ENCODE results near the gene LRMDA. TPM values are rescaled to one million over a fixed set of nuclear protein-coding genes. Genes with fewer than 3 reads are reported as not detected.
"Not testable (repeated sequence)": the region's sequence is repeated elsewhere in the genome, so short reads cannot be mapped to it uniquely, and the experiment has no call there.

LRMDA gene
- total RNA-seq, 1 donor from 2014 or later = 2.1 TPM

DNA sequence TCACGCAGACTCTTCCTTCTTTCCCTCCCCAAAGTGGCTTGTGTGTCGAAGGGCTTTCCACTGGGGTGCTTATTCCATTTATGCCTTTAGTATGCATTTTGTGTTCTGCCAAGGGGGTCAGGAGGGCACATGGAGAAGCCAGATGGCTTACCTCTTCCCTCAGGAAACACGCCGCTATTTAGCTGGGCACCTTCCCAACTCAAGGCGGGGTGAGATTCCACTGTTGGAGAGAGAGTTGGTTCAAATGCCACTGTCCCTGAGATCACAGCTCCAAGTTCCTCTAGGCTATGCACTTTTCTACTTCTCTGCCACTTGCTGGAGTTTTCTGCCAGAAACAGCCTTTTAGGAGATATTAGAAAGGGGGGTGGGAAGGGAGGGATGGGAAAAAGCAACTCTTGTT is 1091.8 kb downstream of the LRMDA start:
- Mint-ChIP-seq H3K4me3 (ENCODE audit: unreplicated experiment) (no peak overlapping the region), H3K4me1 (ENCODE audit: low read depth, unreplicated experiment) (peaks cover 6% of the 10 kb centered on the region), H3K9me3 (ENCODE audit: unreplicated experiment) (no peaks in the 10 kb centered on the region), H3K27me3 (ENCODE audit: unreplicated experiment) (no peaks in the 10 kb centered on the region), H3K27ac (ENCODE audit: unreplicated experiment) (no peak overlapping the region), H3K36me3 (ENCODE audit: unreplicated experiment) (no peaks in the 10 kb centered on the region)
- DNase-seq = no peak
- TF ChIP-seq, protein P1, sequence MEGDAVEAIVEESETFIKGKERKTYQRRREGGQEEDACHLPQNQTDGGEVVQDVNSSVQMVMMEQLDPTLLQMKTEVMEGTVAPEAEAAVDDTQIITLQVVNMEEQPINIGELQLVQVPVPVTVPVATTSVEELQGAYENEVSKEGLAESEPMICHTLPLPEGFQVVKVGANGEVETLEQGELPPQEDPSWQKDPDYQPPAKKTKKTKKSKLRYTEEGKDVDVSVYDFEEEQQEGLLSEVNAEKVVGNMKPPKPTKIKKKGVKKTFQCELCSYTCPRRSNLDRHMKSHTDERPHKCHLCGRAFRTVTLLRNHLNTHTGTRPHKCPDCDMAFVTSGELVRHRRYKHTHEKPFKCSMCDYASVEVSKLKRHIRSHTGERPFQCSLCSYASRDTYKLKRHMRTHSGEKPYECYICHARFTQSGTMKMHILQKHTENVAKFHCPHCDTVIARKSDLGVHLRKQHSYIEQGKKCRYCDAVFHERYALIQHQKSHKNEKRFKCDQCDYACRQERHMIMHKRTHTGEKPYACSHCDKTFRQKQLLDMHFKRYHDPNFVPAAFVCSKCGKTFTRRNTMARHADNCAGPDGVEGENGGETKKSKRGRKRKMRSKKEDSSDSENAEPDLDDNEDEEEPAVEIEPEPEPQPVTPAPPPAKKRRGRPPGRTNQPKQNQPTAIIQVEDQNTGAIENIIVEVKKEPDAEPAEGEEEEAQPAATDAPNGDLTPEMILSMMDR (IDR thresholded peaks at IDR 0.05; ENCODE audit: partially characterized antibody, unreplicated experiment) = no peak

- TF ChIP-seq, protein P1 (IDR thresholded peaks at IDR 0.05; ENCODE audit: partially characterized antibody, unreplicated experiment) = no peak
- H3K4me1 Mint-ChIP-seq (ENCODE audit: low read depth, unreplicated experiment) = peaks cover 6% of the 10 kb centered on the region
Measured at GRCh38 chr10:76523791-76524351, 1092.4 kb downstream of the LRMDA start.

GRCh38 chr10:76526833-76527232 is 1095.4 kb downstream of the LRMDA start:
- not testable (repeated sequence) for H3K36me3 Mint-ChIP-seq (ENCODE audit: unreplicated experiment); H3K4me3 Mint-ChIP-seq (ENCODE audit: unreplicated experiment); H3K9me3 Mint-ChIP-seq (ENCODE audit: unreplicated experiment); DNase-seq; H3K27me3 Mint-ChIP-seq (ENCODE audit: unreplicated experiment); H3K27ac Mint-ChIP-seq (ENCODE audit: unreplicated experiment); H3K4me1 Mint-ChIP-seq (ENCODE audit: low read depth, unreplicated experiment)

More at GRCh38 chr10:76523791-76524351, 1092.4 kb downstream of the LRMDA start:
- Mint-ChIP-seq H3K4me3 (ENCODE audit: unreplicated experiment) (no peak overlapping the region), H3K9me3 (ENCODE audit: unreplicated experiment) (no peaks in the 10 kb centered on the region), H3K27ac (ENCODE audit: unreplicated experiment) (no peak overlapping the region), H3K36me3 (ENCODE audit: unreplicated experiment) (no peaks in the 10 kb centered on the region), H3K27me3 (ENCODE audit: unreplicated experiment) (no peaks in the 10 kb centered on the region)
- DNase-seq = no peak

GRCh38 chr10:76540331-76540730 is 1108.9 kb downstream of the LRMDA start:
- H3K4me3 Mint-ChIP-seq (ENCODE audit: unreplicated experiment) = no peak overlapping the region
- H3K36me3 Mint-ChIP-seq (ENCODE audit: unreplicated experiment) = no peaks in the 10 kb centered on the region
- H3K4me1 Mint-ChIP-seq (ENCODE audit: low read depth, unreplicated experiment) = peaks cover 2% of the 10 kb centered on the region
- DNase-seq = no peak
- TF ChIP-seq, protein P1 (IDR thresholded peaks at IDR 0.05; ENCODE audit: partially characterized antibody, unreplicated experiment) = no peak
- H3K27ac Mint-ChIP-seq (ENCODE audit: unreplicated experiment) = no peak overlapping the region
- H3K27me3 Mint-ChIP-seq (ENCODE audit: unreplicated experiment) = no peaks in the 10 kb centered on the region
- H3K9me3 Mint-ChIP-seq (ENCODE audit: unreplicated experiment) = no peaks in the 10 kb centered on the region

GRCh38 chr10:76540786-76541185 is 1109.4 kb downstream of the LRMDA start:
- Mint-ChIP-seq H3K27me3 (ENCODE audit: unreplicated experiment) (no peaks in the 10 kb centered on the region), H3K4me1 (ENCODE audit: low read depth, unreplicated experiment) (peaks cover 2% of the 10 kb centered on the region), H3K36me3 (ENCODE audit: unreplicated experiment) (no peaks in the 10 kb centered on the region), H3K4me3 (ENCODE audit: unreplicated experiment) (no peak overlapping the region), H3K27ac (ENCODE audit: unreplicated experiment) (no peak overlapping the region), H3K9me3 (ENCODE audit: unreplicated experiment) (no peaks in the 10 kb centered on the region)
- no peak for DNase-seq
- TF ChIP-seq, protein P1 (IDR thresholded peaks at IDR 0.05; ENCODE audit: partially characterized antibody, unreplicated experiment) = no peak
